Measurements from ENCODE around the gene METTL27.

DNA sequence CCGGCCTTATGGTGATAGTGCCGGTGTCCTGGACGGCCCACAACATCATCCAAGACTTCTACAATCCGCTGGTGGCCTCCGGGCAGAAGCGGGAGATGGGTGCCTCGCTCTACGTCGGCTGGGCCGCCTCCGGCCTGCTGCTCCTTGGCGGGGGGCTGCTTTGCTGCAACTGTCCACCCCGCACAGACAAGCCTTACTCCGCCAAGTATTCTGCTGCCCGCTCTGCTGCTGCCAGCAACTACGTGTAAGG, 10.8 kb downstream of the METTL27 start:
- TF ChIP-seq, protein P1, sequence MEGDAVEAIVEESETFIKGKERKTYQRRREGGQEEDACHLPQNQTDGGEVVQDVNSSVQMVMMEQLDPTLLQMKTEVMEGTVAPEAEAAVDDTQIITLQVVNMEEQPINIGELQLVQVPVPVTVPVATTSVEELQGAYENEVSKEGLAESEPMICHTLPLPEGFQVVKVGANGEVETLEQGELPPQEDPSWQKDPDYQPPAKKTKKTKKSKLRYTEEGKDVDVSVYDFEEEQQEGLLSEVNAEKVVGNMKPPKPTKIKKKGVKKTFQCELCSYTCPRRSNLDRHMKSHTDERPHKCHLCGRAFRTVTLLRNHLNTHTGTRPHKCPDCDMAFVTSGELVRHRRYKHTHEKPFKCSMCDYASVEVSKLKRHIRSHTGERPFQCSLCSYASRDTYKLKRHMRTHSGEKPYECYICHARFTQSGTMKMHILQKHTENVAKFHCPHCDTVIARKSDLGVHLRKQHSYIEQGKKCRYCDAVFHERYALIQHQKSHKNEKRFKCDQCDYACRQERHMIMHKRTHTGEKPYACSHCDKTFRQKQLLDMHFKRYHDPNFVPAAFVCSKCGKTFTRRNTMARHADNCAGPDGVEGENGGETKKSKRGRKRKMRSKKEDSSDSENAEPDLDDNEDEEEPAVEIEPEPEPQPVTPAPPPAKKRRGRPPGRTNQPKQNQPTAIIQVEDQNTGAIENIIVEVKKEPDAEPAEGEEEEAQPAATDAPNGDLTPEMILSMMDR (IDR thresholded peaks at IDR 0.05), result no peak
- TF ChIP-seq POLR2A (IDR thresholded peaks at IDR 0.05), result no peak
- TF ChIP-seq POLR2AphosphoS5 (IDR thresholded peaks at IDR 0.05; ENCODE audit: insufficient read depth in 1 of 2, low read depth in 1 of 2), result no peak
